T-helper 22 cell (primary cell): ENCODE results near the gene EMC10.
"Not testable (repeated sequence)": the region's sequence is repeated elsewhere in the genome, so short reads cannot be mapped to it uniquely, and the experiment has no call there.

ENCODE experiments used
- DNase-seq: peaks from one replicate; pipeline ENCODE4 v3.0.0-alpha.2; 2020; ENCODE audit warnings: low read depth

EMC10 gene

DNA sequence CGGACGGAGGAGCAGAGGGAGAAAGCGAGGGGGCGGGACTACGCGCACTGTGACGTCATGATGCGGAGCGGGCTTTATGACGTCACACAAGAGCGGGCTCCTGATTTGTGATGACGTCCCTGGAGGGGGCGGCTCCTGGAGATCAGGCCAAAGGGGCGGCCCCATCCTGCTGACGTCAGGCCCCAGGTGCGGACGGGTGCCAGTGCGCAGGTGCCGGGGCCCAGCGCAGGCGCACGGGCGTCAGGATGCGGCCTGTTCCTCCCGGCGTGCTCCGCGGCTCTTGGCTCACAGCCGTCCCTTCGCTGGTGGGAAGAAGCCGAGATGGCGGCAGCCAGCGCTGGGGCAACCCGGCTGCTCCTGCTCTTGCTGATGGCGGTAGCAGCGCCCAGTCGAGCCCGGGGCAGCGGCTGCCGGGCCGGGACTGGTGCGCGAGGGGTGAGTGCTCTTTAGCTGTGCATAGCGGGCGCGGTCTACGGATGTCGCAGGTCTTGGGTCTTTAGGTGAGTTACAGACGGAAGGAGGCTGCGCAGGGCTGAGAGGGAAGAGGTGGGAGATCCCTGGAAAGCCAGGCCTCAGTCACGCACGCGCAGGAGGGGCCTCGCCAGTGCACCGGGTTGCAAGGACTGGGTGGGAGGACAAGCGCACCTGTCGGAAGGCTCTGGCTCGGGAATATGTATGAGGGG is at the start of gene EMC10, which contains the start of gene GARIN5A:
Gene EMC10 (plus strand): TSS at position 284 of the 683 bp plus-strand sequence. CDS start 38 bp downstream, at position 322.
Gene GARIN5A (minus strand): TSS at position 625 of the 683 bp plus-strand sequence. CDS start 460 bp downstream, at position 165.
- DNase-seq, result peak; percentile 85

GRCh38 chr19:50427318-50427925 is 48.9 kb upstream of the EMC10 start:
- DNase-seq, result no peak

DNA sequence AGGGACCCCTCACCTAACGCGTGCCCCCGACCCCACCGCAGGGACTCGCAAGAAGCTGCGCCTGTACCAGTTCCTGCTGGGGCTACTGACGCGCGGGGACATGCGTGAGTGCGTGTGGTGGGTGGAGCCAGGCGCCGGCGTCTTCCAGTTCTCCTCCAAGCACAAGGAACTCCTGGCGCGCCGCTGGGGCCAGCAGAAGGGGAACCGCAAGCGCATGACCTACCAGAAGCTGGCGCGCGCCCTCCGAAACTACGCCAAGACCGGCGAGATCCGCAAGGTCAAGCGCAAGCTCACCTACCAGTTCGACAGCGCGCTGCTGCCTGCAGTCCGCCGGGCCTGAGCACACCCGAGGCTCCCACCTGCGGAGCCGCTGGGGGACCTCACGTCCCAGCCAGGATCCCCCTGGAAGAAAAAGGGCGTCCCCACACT is 48.3 kb upstream of the EMC10 start:
- DNase-seq, result no peak

DNA sequence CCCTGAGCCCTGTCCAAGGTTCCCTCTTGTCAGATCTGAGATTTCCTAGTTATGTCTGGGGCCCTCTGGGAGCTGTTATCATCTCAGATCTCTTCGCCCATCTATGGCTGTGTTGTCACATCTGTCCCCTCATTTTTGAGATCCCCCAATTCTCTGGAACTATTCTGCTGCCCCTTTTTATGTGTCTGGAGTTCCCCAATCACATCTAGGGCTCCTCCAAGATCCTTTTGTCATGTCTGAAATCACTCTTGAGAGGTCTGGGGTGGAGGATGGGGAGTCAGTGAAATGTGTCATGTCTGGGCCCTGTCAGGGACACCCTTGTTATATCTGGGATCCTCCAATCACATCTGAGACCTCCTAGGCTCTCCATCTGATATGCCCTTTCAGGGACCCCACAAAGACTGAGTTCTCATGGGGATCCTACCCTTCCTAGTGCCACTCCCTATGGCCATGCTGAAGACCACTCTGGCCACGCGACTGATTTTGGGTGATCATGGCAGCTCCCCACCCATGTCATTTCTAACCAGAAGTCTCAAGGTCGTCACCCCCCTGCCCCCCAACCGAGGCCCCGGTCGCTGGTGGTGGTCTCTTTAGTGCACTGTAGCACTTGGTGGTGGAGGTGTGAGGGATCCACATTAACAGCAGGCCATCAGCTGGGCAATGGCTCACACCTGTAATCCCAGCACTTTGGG is 47.4 kb upstream of the EMC10 start:
- no peak for DNase-seq

- no peak for DNase-seq
Measured at GRCh38 chr19:50430888-50431342, 45.4 kb upstream of the EMC10 start.

- DNase-seq, result peak; percentile 64
Measured at GRCh38 chr19:50431343-50432220, 44.7 kb upstream of the EMC10 start.

DNA sequence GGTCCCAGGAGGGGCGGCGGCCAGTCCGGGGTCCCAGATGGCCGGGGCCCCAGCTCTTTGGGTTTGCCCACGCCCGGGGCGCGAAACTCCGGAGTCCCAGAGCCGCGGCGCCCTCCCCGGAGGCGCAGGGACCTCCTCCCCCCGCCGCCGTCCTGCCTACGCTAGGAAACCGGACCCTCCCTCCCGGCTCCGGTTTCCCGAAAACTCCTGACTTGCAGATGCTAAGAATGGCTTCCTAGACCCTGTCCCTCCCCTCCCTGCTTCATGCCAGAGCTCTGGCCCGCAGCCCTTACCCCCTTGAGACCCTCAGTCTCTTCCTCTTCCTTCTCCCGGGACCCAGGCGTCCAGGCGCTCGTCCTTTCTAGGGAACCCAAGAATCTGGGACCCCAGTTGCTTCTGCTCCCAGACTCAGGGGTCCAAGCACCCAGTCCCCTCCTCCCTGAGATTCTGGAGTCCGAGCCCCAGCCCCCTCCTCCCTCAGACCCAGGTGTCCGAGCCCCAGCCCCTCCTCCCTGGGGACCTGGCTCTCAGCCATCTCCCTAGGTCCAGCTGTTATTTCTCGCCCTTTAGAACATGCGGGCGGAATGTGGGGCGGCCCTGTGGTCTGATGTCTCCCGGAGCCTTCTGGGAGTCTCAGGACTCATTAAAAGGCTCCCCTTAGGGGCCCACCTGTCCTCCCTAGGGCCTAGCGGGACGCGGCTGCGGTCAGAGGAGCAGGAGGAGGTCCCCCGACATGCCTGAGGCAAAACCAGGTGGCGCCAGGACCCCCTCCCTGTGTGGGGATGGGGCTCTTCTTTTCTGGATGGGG is 43.9 kb upstream of the EMC10 start, which contains the start of gene MYBPC2:
Gene MYBPC2 (plus strand): TSS at position 672 of the 808 bp plus-strand sequence. CDS start 62 bp downstream, at position 734.
- DNase-seq, result no peak

- DNase-seq, result no peak
Measured at GRCh38 chr19:50433201-50434180, 42.8 kb upstream of the EMC10 start.

DNA sequence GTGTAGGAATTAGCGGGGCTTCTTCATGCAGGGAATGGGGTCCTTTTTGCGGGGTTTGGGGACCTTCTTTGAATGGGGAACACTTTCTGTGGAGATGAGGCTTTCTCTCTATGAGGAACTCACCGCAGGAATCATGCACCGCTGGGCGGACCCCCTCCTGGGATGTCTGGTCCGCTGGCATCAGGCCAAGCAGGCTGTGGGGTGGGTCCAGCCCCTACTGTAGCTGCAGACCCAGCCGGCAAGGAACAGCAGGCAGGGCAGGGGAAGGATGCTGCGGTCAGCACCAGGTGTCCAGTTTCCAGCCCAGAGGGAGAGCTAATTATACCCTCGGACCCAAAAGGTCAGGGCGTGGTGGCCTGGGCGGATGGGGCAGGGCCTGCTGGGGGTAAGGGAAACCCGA is 41.8 kb upstream of the EMC10 start:
- DNase-seq, result no peak

DNA sequence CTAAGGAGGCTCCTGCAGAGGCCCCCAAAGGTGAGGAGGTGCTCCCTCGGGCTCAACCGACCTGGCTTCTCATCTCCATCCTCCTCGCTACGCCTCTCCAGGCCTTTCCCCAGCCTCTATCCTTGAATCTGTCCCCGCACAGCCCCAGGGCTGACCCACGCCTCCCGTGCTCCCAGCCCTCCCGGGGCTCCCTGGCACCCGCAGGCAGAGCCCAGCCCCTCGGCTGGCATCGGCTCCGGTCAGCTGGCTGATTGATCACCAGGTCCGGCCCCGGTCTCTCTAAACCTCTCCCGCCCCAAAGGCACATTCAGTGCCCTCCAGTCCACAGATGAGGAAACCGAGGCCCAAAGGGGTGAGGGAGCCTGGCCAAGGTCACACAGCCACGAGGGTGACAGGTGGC is 41.1 kb upstream of the EMC10 start:
- no peak for DNase-seq

DNA sequence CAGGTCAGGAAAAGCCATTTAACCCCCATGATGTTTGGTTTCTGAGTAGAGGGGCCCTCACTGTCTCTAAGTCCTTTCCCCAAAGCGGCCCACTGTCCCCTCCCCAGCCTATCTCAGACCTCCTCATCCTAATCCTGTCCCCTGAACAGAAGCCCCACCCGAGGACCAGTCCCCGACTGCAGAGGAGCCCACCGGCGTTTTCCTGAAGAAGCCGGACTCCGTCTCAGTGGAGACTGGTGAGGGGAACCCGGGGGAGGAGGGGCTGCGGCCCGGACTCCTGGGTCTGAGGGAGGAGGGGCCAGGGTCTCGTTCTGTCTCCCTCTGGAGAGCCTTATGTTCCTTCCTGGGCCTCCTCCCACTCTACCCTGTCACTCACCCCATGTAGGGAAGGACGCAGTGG is 40.7 kb upstream of the EMC10 start:
- no peak for DNase-seq

- DNase-seq, result no peak
Measured at GRCh38 chr19:50437862-50438449, 38.4 kb upstream of the EMC10 start.

- not testable (repeated sequence) for DNase-seq
Measured at GRCh38 chr19:50439130-50439529, 37.2 kb upstream of the EMC10 start.

- DNase-seq, result no peak
Measured at GRCh38 chr19:50444059-50444458, 32.2 kb upstream of the EMC10 start.

- DNase-seq, result no peak
Measured at GRCh38 chr19:50447053-50447452, 29.3 kb upstream of the EMC10 start.

DNA sequence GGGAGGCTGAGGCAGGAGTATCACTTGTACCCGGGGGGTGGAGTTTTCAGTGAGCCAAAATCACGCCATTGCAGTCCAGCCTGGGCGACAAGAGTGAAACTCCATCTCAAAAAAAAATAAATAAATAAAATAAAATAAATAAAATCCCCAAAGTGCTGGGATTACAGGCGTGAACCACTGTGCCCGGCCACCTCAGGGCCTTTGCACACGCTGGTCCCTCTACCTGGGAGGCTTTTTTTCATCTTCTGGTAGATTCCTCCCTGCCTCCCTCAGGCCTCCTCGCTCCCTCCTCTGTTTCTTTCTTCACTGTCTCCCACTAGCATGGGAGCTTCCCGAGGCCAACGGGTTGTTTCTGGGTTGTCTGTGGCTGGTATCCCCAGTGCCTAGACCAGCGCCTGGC is 28.6 kb upstream of the EMC10 start:
- no peak for DNase-seq

GRCh38 chr19:50449236-50449899 is 26.9 kb upstream of the EMC10 start:
- DNase-seq, result no peak

- DNase-seq, result no peak
Measured at GRCh38 chr19:50450369-50451222, 25.7 kb upstream of the EMC10 start.
